DOHH2 (cell line): Measurements from ENCODE around the gene TMEM176A.

ENCODE experiments used
- H3F3A ChIP-seq: fragments of 200-600 bp; sonication (generic), shearing (Covaris generic); 2 replicates; pipeline ENCODE4 v1.6.0; 2016; ENCODE audit warnings: antibody characterized with exemption, mild to moderate bottlenecking; ENCODE audit not compliant: control insufficient read depth, insufficient read depth
- H3K27ac ChIP-seq: fragments of 200-600 bp; sonication (generic); 2 replicates; pipeline ENCODE4 v1.5.1; 2014; ENCODE audit warnings: low read depth, mild to moderate bottlenecking, low read length, moderate library complexity
- H3K27me3 ChIP-seq: fragments of 200-600 bp; sonication (generic); 2 replicates; pipeline ENCODE4 v1.6.1; 2014; ENCODE audit warnings: mild to moderate bottlenecking, low read length, mixed read lengths; ENCODE audit not compliant: control insufficient read depth
- H3K36me3 ChIP-seq: fragments of 200-600 bp; sonication (generic); 2 replicates; pipeline ENCODE4 v1.6.1; 2014; ENCODE audit warnings: mild to moderate bottlenecking, low read length, moderate library complexity, mixed read lengths; ENCODE audit not compliant: control insufficient read depth
- H3K4me1 ChIP-seq: fragments of 200-600 bp; sonication (generic); 2 replicates; pipeline ENCODE4 v1.6.1; 2014; ENCODE audit warnings: mild to moderate bottlenecking, low read length, mixed read lengths; ENCODE audit not compliant: control insufficient read depth
- H3K4me2 ChIP-seq: fragments of 200-600 bp; sonication (generic); 2 replicates; pipeline ENCODE4 v1.6.0; 2014; ENCODE audit warnings: mild to moderate bottlenecking, low read length, moderate library complexity
- H3K4me3 ChIP-seq: fragments of 200-600 bp; sonication (generic); 2 replicates; pipeline ENCODE4 v1.5.1; 2014; ENCODE audit warnings: mild to moderate bottlenecking, low read length, mixed read lengths
- H3K79me2 ChIP-seq: fragments of 200-600 bp; sonication (generic); 2 replicates; pipeline ENCODE4 v1.6.1; 2014; ENCODE audit warnings: mild to moderate bottlenecking, low read length, mixed read lengths; ENCODE audit not compliant: control insufficient read depth
- H3K9me2 ChIP-seq: fragments of 200-600 bp; sonication (generic); replicated peaks from 2 replicates; pipeline ENCODE4 v1.6.1; 2014; ENCODE audit warnings: mild to moderate bottlenecking, low read length, mixed read lengths; ENCODE audit not compliant: control insufficient read depth
- H3K9me3 ChIP-seq: fragments of 200-600 bp; sonication (generic); 2 replicates; pipeline ENCODE4 v1.6.1; 2014; ENCODE audit warnings: antibody characterized with exemption, low read length, mixed read lengths; ENCODE audit not compliant: control insufficient read depth, insufficient read depth
- H4K20me1 ChIP-seq: fragments of 200-600 bp; sonication (generic); 2 replicates; pipeline ENCODE4 v1.6.0; 2014; ENCODE audit warnings: low read depth, mild to moderate bottlenecking, antibody characterized with exemption, low read length, moderate library complexity; ENCODE audit not compliant: control insufficient read depth, insufficient read depth
- EZH2phosphoT487 ChIP-seq: fragments of 200-600 bp; sonication (generic); IDR thresholded peaks from 2 replicates; pipeline ENCODE4 v1.6.1; 2017; ENCODE audit warnings: borderline replicate concordance, mild to moderate bottlenecking, antibody characterized with exemption, low read length, moderate library complexity, mixed read lengths
- TF ChIP-seq, protein P1 (sequence below): fragments of 200-600 bp; sonication (generic); IDR thresholded peaks from one replicate; pipeline ENCODE4 v1.5.1; 2014; ENCODE audit warnings: antibody characterized with exemption, mild to moderate bottlenecking, low read depth, low read length; ENCODE audit not compliant: poor library complexity, severe bottlenecking

TMEM176A gene

DNA sequence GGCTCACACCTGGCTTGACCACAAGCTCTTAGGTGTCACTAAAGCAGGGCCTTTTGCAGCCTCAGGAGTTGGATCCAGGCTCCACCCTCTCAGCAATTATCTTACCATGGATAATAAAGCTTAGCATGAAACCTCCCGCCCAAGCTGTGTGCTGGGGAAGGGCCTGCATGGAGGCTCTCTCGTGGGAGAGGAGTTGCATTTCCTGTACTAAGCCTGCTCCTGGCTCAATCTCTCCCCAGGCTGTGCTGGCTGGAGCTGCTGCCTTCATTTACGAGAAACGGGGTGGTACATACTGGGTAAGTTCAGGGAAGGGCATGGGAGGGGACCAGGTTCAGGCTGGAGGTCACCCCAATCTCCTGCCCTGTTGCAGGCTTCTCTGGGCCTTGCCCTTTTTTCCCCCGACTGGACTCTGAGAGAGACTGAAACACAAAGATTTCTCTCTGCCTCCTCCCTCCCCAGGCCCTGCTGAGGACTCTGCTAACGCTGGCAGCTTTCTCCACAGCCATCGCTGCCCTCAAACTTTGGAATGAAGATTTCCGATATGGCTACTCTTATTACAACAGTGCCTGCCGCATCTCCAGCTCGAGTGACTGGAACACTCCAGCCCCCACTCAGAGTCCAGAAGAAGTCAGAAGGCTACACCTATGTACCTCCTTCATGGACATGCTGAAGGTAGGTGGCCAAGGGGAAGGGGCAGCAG, 2.7 kb downstream of the TMEM176A start:
- no peaks in the 10 kb centered on the region for H4K20me1 ChIP-seq
- H3K9me3 ChIP-seq = no peaks in the 10 kb centered on the region; the same call in 1 of the 2 replicates
- no peak for TF ChIP-seq EZH2phosphoT487
- TF ChIP-seq, protein P1, sequence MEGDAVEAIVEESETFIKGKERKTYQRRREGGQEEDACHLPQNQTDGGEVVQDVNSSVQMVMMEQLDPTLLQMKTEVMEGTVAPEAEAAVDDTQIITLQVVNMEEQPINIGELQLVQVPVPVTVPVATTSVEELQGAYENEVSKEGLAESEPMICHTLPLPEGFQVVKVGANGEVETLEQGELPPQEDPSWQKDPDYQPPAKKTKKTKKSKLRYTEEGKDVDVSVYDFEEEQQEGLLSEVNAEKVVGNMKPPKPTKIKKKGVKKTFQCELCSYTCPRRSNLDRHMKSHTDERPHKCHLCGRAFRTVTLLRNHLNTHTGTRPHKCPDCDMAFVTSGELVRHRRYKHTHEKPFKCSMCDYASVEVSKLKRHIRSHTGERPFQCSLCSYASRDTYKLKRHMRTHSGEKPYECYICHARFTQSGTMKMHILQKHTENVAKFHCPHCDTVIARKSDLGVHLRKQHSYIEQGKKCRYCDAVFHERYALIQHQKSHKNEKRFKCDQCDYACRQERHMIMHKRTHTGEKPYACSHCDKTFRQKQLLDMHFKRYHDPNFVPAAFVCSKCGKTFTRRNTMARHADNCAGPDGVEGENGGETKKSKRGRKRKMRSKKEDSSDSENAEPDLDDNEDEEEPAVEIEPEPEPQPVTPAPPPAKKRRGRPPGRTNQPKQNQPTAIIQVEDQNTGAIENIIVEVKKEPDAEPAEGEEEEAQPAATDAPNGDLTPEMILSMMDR = no peak
- H3K27me3 ChIP-seq = no peaks in the 10 kb centered on the region
- no peaks in the 10 kb centered on the region for H3K36me3 ChIP-seq
- H3K9me2 ChIP-seq = no peaks in the 10 kb centered on the region
- H3K4me2 ChIP-seq = no peak overlapping the region
- no peaks in the 10 kb centered on the region for H3K4me1 ChIP-seq
- no peaks in the 10 kb centered on the region for H3F3A ChIP-seq
- no peak overlapping the region for H3K27ac ChIP-seq
- no peaks in the 10 kb centered on the region for H3K79me2 ChIP-seq
- H3K4me3 ChIP-seq = no peak overlapping the region

DNA sequence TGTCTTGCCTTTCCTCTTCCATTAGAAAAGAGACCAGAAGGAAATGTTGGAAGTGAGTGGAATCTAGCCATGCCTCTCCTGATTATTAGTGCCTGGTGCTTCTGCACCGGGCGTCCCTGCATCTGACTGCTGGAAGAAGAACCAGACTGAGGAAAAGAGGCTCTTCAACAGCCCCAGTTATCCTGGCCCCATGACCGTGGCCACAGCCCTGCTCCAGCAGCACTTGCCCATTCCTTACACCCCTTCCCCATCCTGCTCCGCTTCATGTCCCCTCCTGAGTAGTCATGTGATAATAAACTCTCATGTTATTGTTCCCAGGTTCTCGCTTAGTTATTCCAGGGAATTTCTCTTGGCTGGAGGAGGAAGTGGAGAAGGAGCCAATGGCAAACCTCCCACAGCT, 4.2 kb downstream of the TMEM176A start:
- Histone ChIP-seq H3K79me2 (no peaks in the 10 kb centered on the region), H3K9me3 (no peaks in the 10 kb centered on the region; the same call in 1 of the 2 replicates), H3K4me3 (no peak overlapping the region), H4K20me1 (no peaks in the 10 kb centered on the region), H3K27ac (no peak overlapping the region), H3K27me3 (no peaks in the 10 kb centered on the region), H3K4me2 (no peak overlapping the region), H3K9me2 (no peaks in the 10 kb centered on the region), H3F3A (no peaks in the 10 kb centered on the region), H3K4me1 (no peaks in the 10 kb centered on the region), H3K36me3 (no peaks in the 10 kb centered on the region)
- TF ChIP-seq, protein P1 = no peak
- TF ChIP-seq EZH2phosphoT487 = no peak

DNA sequence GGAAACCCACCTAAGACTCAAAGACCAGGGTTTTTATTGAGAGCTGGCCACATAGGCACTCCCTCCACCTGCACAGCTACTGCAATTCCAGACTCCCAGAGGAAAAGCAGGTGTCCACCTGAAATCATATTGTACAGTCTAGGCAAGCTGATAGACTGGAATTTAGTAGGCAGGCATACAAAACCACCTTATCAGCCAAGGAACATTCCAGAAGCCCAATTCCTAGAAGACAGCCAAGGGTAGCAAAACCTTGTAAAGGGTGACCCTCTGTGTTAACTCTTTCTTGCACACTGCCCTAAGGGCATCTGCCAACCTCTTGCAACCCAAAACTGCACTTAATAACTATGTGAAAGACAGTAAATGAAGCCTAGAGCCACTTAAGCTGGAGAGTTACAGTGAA, 5.3 kb downstream of the TMEM176A start:
- Histone ChIP-seq H3K27ac (no peak overlapping the region), H3K9me2 (no peaks in the 10 kb centered on the region), H3K4me2 (no peak overlapping the region), H3K79me2 (no peaks in the 10 kb centered on the region), H3F3A (no peaks in the 10 kb centered on the region), H4K20me1 (no peaks in the 10 kb centered on the region), H3K4me3 (no peak overlapping the region), H3K27me3 (no peaks in the 10 kb centered on the region), H3K9me3 (no peaks in the 10 kb centered on the region; the same call in 1 of the 2 replicates), H3K4me1 (no peaks in the 10 kb centered on the region), H3K36me3 (no peaks in the 10 kb centered on the region)
- TF ChIP-seq EZH2phosphoT487 = no peak
- TF ChIP-seq, protein P1 = no peak
